SK-N-SH treated with all-trans-retinoic acid at 6 μM for 48 hours (cell line): ENCODE data around the gene CFAP91.

ENCODE experiments used
- ATAC-seq: fragments of 200-7000 bp; cut with Tn5 transposase; 3 replicates; pipeline ENCODE4 v1.9.1; 2020; ENCODE audit warnings: mild to moderate bottlenecking, moderate library complexity
- ARNTL ChIP-seq: fragments of 450-650 bp; formaldehyde crosslinking; IDR thresholded peaks from 2 replicates; pipeline ENCODE4 v1.5.0; 2020; ENCODE audit warnings: low read depth, mild to moderate bottlenecking, moderate library complexity, borderline replicate concordance
- CSDC2 ChIP-seq: fragments of 250-450 bp; sonication (Bioruptor Pico); IDR thresholded peaks from 2 replicates; pipeline ENCODE4 v1.5.0; 2020; ENCODE audit warnings: mild to moderate bottlenecking, moderate library complexity
- CSRNP3 ChIP-seq: fragments of 250-450 bp; sonication (Bioruptor Pico); IDR thresholded peaks from 2 replicates; pipeline ENCODE4 v1.5.1; 2021; ENCODE audit warnings: mild to moderate bottlenecking, moderate library complexity
- ESRRG ChIP-seq: fragments of 250-450 bp; sonication (Bioruptor Pico); IDR thresholded peaks from 2 replicates; pipeline ENCODE4 v1.6.1; 2021; ENCODE audit warnings: mild to moderate bottlenecking
- GLIS3 ChIP-seq: fragments of 250-450 bp; sonication (Bioruptor Pico); IDR thresholded peaks from 2 replicates; pipeline ENCODE4 v1.5.0; 2020; ENCODE audit warnings: mild to moderate bottlenecking, moderate library complexity
- ISL1 ChIP-seq: fragments of 250-450 bp; sonication (Bioruptor Pico); IDR thresholded peaks from 2 replicates; pipeline ENCODE4 v2.1.2; 2022; ENCODE audit warnings: mild to moderate bottlenecking, moderate library complexity
- OSR1 ChIP-seq: fragments of 250-450 bp; sonication (Bioruptor Pico); IDR thresholded peaks from 2 replicates; pipeline ENCODE4 v1.8.0; 2022; ENCODE audit warnings: moderate library complexity, mild to moderate bottlenecking, inconsistent platforms
- PPARA ChIP-seq: fragments of 250-450 bp; sonication (Bioruptor Pico); IDR thresholded peaks from 2 replicates; pipeline ENCODE4 v1.5.0; 2020; ENCODE audit warnings: mild to moderate bottlenecking, borderline replicate concordance
- SNAI2 ChIP-seq: fragments of 250-450 bp; sonication (Bioruptor Pico); IDR thresholded peaks from 2 replicates; pipeline ENCODE4 v1.5.0; 2020; ENCODE audit warnings: mild to moderate bottlenecking, moderate library complexity
- TCF4 ChIP-seq: fragments of 250-450 bp; sonication (Bioruptor Pico); IDR thresholded peaks from 2 replicates; pipeline ENCODE4 v1.8.0; 2021; ENCODE audit warnings: mild to moderate bottlenecking, moderate library complexity, borderline replicate concordance
- ZC3H10 ChIP-seq: fragments of 250-450 bp; sonication (Bioruptor Pico); IDR thresholded peaks from 2 replicates; pipeline ENCODE4 v1.5.1; 2021; ENCODE audit warnings: mild to moderate bottlenecking, moderate library complexity
- ZFP3 ChIP-seq: fragments of 250-450 bp; sonication (Bioruptor Pico); IDR thresholded peaks from 2 replicates; pipeline ENCODE4 v1.5.0; 2020; ENCODE audit warnings: mild to moderate bottlenecking, moderate library complexity
- ZNF8 ChIP-seq: fragments of 450-650 bp; formaldehyde crosslinking; IDR thresholded peaks from 2 replicates; pipeline ENCODE4 v1.5.0; 2020; ENCODE audit warnings: mild to moderate bottlenecking, moderate library complexity
- TF ChIP-seq, protein P1 (sequence below): fragments of 250-450 bp; sonication (Bioruptor Pico); IDR thresholded peaks from 2 replicates; pipeline ENCODE4 v1.8.0; 2020; ENCODE audit warnings: mild to moderate bottlenecking, moderate library complexity, borderline replicate concordance
- TF ChIP-seq, protein P2 (sequence below): fragments of 250-450 bp; sonication (Bioruptor Pico); IDR thresholded peaks from 2 replicates; pipeline ENCODE4 v1.5.1; 2020; ENCODE audit warnings: low read depth, mild to moderate bottlenecking, moderate library complexity

Gene CFAP91

DNA sequence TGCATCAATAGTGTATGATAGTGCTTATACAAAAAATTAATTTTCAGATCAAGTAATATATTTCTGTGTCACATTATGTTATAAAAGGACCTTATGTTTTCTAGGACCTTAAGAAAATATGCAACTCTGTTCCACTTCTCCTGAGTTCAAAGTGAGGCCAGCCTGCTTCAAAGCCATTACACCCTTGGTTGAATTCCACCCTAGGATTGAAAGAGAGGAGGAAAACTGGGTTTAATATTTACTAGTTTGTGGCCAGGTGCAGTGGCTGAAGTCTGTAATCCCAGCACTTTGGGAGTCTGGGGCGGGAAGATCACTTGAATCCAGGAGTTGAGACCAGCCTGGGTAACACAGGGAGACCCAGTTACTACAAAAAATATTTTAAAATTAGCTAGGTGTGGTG, 46.2 kb downstream of the CFAP91 start:
- TF ChIP-seq, protein P1, sequence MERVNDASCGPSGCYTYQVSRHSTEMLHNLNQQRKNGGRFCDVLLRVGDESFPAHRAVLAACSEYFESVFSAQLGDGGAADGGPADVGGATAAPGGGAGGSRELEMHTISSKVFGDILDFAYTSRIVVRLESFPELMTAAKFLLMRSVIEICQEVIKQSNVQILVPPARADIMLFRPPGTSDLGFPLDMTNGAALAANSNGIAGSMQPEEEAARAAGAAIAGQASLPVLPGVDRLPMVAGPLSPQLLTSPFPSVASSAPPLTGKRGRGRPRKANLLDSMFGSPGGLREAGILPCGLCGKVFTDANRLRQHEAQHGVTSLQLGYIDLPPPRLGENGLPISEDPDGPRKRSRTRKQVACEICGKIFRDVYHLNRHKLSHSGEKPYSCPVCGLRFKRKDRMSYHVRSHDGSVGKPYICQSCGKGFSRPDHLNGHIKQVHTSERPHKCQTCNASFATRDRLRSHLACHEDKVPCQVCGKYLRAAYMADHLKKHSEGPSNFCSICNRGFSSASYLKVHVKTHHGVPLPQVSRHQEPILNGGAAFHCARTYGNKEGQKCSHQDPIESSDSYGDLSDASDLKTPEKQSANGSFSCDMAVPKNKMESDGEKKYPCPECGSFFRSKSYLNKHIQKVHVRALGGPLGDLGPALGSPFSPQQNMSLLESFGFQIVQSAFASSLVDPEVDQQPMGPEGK (CRISPR knock-in tag): no peak
- TF ChIP-seq SNAI2 (CRISPR knock-in tag): no peak
- TF ChIP-seq TCF4 (CRISPR knock-in tag): no peak
- TF ChIP-seq PPARA: no peak
- ATAC-seq: no peak

DNA sequence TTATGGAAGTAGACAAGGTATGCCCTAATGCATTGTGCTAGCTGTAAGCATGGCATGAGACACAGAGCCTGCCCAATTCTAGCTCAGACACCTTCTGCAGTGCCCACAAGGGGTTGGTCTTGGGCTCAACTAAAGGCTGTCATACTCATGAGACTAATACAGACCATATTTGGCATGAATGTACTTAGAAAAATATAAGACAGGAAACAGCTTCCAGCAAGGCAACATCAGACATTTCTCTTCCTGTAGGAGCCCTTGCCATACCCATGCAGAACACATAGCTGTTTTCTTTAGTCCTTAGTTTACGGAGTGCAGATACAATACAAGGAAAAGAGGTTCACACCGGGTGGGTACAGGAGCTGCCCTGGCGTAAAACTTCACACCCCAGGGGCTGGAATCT, 48.6 kb downstream of the CFAP91 start:
- no peak for ATAC-seq
- TF ChIP-seq, protein P1 (CRISPR knock-in tag): no peak
- TF ChIP-seq CSRNP3 (CRISPR knock-in tag) (no peak), GLIS3 (no peak), OSR1 (CRISPR knock-in tag) (no peak), ARNTL (CRISPR knock-in tag) (no peak), ISL1 (CRISPR knock-in tag) (no peak), ZFP3 (no peak), ESRRG (CRISPR knock-in tag) (no peak), CSDC2 (CRISPR knock-in tag) (no peak), ZNF8 (CRISPR knock-in tag) (no peak), TCF4 (CRISPR knock-in tag) (no peak), ZC3H10 (no peak)
- TF ChIP-seq, protein P2, sequence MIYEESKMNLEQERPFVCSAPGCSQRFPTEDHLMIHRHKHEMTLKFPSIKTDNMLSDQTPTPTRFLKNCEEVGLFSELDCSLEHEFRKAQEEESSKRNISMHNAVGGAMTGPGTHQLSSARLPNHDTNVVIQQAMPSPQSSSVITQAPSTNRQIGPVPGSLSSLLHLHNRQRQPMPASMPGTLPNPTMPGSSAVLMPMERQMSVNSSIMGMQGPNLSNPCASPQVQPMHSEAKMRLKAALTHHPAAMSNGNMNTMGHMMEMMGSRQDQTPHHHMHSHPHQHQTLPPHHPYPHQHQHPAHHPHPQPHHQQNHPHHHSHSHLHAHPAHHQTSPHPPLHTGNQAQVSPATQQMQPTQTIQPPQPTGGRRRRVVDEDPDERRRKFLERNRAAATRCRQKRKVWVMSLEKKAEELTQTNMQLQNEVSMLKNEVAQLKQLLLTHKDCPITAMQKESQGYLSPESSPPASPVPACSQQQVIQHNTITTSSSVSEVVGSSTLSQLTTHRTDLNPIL (CRISPR knock-in tag): no peak
